ENCODE measurements around the gene BCDIN3D. TPM values are rescaled to one million over a fixed set of nuclear protein-coding genes. Genes with fewer than 3 reads are reported as not detected.
A peak's percentile ranks its signal among the peaks of the same experiment; 100 is the strongest.

The BCDIN3D gene
- total RNA-seq, 1 experiment from 2014 or later: 1.6 TPM

DNA sequence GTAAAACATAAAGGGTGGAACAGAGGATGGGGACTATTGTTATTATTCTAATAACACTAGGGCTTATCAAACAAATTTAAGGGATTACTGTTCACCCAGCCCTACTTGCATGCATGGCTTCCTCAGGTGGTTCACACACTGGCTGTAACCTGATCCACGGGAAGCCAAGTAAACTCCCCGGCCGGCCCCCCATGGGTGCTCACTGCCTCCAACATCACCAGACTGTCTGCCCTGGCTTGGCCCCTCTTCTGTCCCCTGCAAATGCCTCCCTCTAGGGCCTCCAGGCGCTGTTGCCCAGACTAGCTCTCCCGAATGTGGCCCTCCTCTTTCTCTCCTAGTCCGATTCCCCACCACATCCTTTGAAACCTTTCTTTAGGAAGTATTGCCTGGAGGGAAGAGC lies 42.2 kb upstream of the BCDIN3D start:
- Mint-ChIP-seq H3K27ac (no peak overlapping the region), H3K9me3 (peaks cover 7% of the 10 kb centered on the region), H3K4me1 (peaks cover 43% of the 10 kb centered on the region), H3K27me3 (ENCODE audit: low read depth) (no peaks in the 10 kb centered on the region), H3K36me3 (peaks cover 4% of the 10 kb centered on the region), H3K4me3 (no peak overlapping the region)
- ChIA-PET CTCF (interaction anchor here (0.9 to 3.7 kb wide), 6 partner anchors 18 to 185 kb away, joined by 3 to 16 read pairs (median 4); no protein-coding TSS in a partner anchor), POLR2A (interaction anchor here (0.6 kb wide), 1 partner anchor 116 kb away, joined by 3 read pairs; no protein-coding TSS in a partner anchor)
- TF ChIP-seq NR3C1 (CRISPR knock-in tag; conservative IDR thresholded peaks at IDR 0.05; ENCODE audit: low read depth) (no peak), ZBTB21 (CRISPR knock-in tag; IDR thresholded peaks at IDR 0.05; ENCODE audit: borderline replicate concordance) (no peak), CREM (CRISPR knock-in tag; IDR thresholded peaks at IDR 0.05) (no peak), ZNF423 (CRISPR knock-in tag; IDR thresholded peaks at IDR 0.05) (peak; percentile 66)
- DNase-seq (ENCODE audit: low spot score) (peak; percentile 37), ATAC-seq (peak; percentile 35)

DNA sequence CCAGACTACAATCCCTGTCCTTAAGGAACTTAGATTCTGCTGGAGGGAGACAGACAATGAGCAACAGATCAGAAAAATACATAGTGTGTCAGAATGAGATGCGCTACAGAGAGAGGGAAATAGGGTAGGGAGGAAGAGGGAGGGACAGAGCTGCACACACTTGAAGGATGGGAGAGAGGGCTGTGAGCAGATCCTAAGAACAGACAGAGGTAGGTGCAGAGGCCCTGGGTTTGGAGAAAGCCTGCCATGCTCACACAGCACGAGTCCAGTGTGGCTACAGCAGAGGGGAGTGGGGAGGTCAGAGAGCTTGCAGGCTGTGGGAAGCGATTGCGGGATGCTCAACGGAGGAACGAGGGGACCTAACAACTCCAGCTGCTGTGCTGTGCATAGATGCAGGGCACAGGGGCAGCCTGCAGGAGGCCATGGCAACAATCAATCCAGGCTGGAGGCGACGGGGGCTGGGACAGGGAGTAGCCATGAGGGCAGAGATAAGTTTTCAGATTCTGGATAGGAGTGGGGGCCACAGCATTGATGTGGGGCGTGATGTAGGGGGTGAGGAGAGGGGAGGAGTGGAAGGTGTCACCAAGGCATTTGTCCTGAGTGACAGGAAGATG lies 40.1 kb upstream of the BCDIN3D start:
- no peak for TF ChIP-seq CBFB (CRISPR knock-in tag; IDR thresholded peaks at IDR 0.05; ENCODE audit: low read depth)
- TF ChIP-seq PRRX2 (CRISPR knock-in tag; IDR thresholded peaks at IDR 0.05): 0 out of 2 replicates have a peak, but pooled peaks have one; percentile 23
- Mint-ChIP-seq H3K27ac (no peak overlapping the region), H3K4me1 (peaks cover 43% of the 10 kb centered on the region), H3K9me3 (peaks cover 29% of the 10 kb centered on the region), H3K4me3 (no peak overlapping the region), H3K27me3 (ENCODE audit: low read depth) (no peaks in the 10 kb centered on the region), H3K36me3 (peaks cover 25% of the 10 kb centered on the region)
- ATAC-seq: peak; percentile 70
- POLR2A ChIA-PET: no interaction called here
- peak; percentile 46 for DNase-seq (ENCODE audit: low spot score)
- CTCF ChIA-PET: interaction anchor here (0.9 to 3.8 kb wide), 9 partner anchors 9 to 187 kb away, joined by 3 to 29 read pairs (median 4); no protein-coding TSS in a partner anchor

DNA sequence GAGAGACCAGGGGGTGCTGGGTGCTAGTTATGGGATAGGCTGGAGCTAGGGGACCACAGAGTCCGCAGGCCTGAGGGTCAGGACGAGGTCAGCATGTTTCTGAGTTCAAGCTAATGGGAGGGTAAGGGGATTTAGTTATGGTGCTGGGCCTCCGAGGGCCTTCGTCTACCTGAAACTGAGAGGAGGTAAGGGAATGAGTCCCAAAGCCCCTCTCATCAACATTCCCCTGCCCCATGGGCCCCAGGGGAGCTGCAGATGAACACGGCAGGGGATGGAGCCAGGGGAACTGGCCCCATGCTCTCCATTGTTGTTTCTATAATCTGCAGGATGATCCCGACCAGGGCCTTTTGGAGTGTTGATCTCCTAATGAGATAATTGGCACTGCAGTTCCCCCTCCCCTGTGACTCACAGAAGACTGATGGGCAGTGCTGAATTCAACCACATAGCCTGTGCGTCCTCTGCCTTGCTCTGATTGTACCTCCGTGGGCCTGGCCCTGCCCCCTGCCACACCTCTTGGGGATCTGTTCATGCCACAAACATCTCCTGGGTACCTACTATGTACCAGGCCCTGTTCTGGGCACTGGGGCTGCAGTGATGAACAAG lies 39.4 kb upstream of the BCDIN3D start:
- Mint-ChIP-seq H3K27ac (no peak overlapping the region), H3K4me3 (no peak overlapping the region), H3K4me1 (peaks cover 42% of the 10 kb centered on the region), H3K27me3 (ENCODE audit: low read depth) (no peaks in the 10 kb centered on the region; the same call in 1 of the 2 replicates), H3K36me3 (peaks cover 28% of the 10 kb centered on the region), H3K9me3 (peaks cover 33% of the 10 kb centered on the region)
- DNase-seq (ENCODE audit: low spot score): no peak
- CTCF ChIA-PET: interaction anchor here (0.9 to 3.8 kb wide), 8 partner anchors 9 to 188 kb away, joined by 3 to 29 read pairs (median 5); no protein-coding TSS in a partner anchor
- POLR2A ChIA-PET: no interaction called here
- ATAC-seq: no peak
- TF ChIP-seq NFATC4 (CRISPR knock-in tag; IDR thresholded peaks at IDR 0.05) (no peak), ZNF423 (CRISPR knock-in tag; IDR thresholded peaks at IDR 0.05) (0 out of 2 replicates have a peak, but pooled peaks have one; percentile 53)

DNA sequence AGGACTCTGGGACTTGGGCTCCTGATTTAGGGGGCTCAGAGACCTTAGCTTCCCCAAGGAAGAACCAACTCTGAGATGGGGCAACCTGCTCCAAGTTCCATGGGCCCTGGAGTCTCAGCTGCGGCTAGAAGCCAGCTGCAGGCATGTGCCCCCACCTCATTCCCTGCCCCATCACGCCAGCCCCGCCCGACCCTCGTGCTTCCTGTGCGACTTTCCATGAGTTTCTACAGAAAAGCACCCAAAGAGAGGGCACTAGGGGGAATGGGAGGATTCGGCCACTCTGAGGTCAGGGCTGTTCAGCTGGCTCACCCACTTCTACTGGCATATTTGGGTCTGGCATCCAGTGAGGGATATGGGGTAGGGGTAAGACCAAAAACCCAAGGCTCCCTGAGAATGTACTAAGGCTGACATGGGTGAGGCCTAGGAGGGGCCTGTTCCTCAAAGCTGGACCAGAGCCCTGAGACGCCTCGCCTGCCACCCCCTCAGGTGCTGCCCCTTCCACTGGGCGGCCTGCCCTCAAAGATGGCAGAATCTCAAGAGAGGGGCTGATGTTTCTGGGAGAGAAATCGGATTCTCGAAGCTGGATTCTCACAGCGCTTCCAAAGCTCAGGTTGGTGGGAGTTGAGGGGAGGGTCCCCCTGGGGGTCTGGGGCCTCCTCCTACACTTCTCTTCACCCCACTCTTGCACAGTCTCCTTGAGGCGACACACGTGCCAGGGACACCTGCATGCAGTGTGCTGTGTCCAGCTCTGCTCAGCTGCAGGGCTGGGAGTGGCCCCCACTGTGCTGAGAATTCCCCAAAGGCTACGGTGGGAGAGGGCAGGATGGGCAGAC lies 38.7 kb upstream of the BCDIN3D start:
- H3K4me3 Mint-ChIP-seq: no peak overlapping the region
- no peak overlapping the region for H3K27ac Mint-ChIP-seq
- H3K4me1 Mint-ChIP-seq: peaks cover 36% of the 10 kb centered on the region
- POLR2A ChIA-PET: no interaction called here
- DNase-seq (ENCODE audit: low spot score) (no peak), ATAC-seq (no peak)
- peaks cover 28% of the 10 kb centered on the region for H3K36me3 Mint-ChIP-seq
- no peaks in the 10 kb centered on the region; the same call in 1 of the 2 replicates for H3K27me3 Mint-ChIP-seq (ENCODE audit: low read depth)
- peaks cover 33% of the 10 kb centered on the region for H3K9me3 Mint-ChIP-seq
- no peak for TF ChIP-seq SP1 (CRISPR knock-in tag; conservative IDR thresholded peaks at IDR 0.05)
- no peak for TF ChIP-seq HMGA2 (CRISPR knock-in tag; IDR thresholded peaks at IDR 0.05)
- TF ChIP-seq ZNF121 (CRISPR knock-in tag; IDR thresholded peaks at IDR 0.05): no peak
- TF ChIP-seq, protein P1, sequence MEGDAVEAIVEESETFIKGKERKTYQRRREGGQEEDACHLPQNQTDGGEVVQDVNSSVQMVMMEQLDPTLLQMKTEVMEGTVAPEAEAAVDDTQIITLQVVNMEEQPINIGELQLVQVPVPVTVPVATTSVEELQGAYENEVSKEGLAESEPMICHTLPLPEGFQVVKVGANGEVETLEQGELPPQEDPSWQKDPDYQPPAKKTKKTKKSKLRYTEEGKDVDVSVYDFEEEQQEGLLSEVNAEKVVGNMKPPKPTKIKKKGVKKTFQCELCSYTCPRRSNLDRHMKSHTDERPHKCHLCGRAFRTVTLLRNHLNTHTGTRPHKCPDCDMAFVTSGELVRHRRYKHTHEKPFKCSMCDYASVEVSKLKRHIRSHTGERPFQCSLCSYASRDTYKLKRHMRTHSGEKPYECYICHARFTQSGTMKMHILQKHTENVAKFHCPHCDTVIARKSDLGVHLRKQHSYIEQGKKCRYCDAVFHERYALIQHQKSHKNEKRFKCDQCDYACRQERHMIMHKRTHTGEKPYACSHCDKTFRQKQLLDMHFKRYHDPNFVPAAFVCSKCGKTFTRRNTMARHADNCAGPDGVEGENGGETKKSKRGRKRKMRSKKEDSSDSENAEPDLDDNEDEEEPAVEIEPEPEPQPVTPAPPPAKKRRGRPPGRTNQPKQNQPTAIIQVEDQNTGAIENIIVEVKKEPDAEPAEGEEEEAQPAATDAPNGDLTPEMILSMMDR (IDR thresholded peaks at IDR 0.05): no peak
- TF ChIP-seq, protein P2, sequence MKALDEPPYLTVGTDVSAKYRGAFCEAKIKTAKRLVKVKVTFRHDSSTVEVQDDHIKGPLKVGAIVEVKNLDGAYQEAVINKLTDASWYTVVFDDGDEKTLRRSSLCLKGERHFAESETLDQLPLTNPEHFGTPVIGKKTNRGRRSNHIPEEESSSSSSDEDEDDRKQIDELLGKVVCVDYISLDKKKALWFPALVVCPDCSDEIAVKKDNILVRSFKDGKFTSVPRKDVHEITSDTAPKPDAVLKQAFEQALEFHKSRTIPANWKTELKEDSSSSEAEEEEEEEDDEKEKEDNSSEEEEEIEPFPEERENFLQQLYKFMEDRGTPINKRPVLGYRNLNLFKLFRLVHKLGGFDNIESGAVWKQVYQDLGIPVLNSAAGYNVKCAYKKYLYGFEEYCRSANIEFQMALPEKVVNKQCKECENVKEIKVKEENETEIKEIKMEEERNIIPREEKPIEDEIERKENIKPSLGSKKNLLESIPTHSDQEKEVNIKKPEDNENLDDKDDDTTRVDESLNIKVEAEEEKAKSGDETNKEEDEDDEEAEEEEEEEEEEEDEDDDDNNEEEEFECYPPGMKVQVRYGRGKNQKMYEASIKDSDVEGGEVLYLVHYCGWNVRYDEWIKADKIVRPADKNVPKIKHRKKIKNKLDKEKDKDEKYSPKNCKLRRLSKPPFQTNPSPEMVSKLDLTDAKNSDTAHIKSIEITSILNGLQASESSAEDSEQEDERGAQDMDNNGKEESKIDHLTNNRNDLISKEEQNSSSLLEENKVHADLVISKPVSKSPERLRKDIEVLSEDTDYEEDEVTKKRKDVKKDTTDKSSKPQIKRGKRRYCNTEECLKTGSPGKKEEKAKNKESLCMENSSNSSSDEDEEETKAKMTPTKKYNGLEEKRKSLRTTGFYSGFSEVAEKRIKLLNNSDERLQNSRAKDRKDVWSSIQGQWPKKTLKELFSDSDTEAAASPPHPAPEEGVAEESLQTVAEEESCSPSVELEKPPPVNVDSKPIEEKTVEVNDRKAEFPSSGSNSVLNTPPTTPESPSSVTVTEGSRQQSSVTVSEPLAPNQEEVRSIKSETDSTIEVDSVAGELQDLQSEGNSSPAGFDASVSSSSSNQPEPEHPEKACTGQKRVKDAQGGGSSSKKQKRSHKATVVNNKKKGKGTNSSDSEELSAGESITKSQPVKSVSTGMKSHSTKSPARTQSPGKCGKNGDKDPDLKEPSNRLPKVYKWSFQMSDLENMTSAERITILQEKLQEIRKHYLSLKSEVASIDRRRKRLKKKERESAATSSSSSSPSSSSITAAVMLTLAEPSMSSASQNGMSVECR (CRISPR knock-in tag; IDR thresholded peaks at IDR 0.05; ENCODE audit: borderline replicate concordance): no peak
- CTCF ChIA-PET: interaction anchor here (0.9 to 3.8 kb wide), 5 partner anchors 14 to 85 kb away, joined by 3 to 29 read pairs (median 9); no protein-coding TSS in a partner anchor

Measured in WTC11 (cell line).